ENCODE data around the gene NCF2. TPM values are rescaled to one million over a fixed set of nuclear protein-coding genes. Genes with fewer than 3 reads are reported as not detected.

NCF2 gene
- total and polyA plus RNA-seq, 4 donors = 1.2 to 15.1 (median 7.5) TPM

DNA sequence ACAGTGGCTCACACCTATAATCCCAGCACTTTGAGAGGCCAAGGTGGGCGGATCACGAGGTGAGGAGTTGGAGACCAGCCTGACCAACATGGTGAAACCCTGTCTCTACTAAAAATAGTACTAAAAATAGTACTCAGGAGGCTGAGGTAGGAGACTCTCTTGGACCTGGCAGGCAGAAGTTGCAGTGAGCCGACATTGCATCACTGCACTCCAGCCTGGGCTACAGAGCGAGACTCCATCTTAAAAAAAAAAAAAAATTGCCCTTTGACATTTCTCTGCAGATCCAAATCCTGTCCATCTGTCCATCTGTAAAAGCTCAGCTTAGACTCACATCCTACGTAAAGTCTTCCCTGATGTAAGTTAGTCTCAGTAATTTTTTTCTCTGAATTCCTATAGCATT lies 6.2 kb upstream of the NCF2 start:
- 94% methylated on average over 5 of the region's 5 CpGs for WGBS
- H3K27ac ChIP-seq (ENCODE audit: low read depth in 1 of 2, low read length in 2 of 2) = no peak overlapping the region
- H3K9ac ChIP-seq (ENCODE audit: low read depth in 1 of 2, low read length in 2 of 2) = no peak overlapping the region
- no peaks in the 10 kb centered on the region for H3K9me3 ChIP-seq (ENCODE audit: control insufficient read depth in 4 of 4, low read length in 3 of 4)
- no peak for DNase-seq (ENCODE audit: low spot score)
- no peak overlapping the region for H3K4me3 ChIP-seq (ENCODE audit: low read depth in 1 of 3, low read length in 3 of 3)
- no peaks in the 10 kb centered on the region for H3K27me3 ChIP-seq (ENCODE audit: control insufficient read depth in 4 of 4, insufficient read depth in 4 of 4, low read length in 3 of 4)
- TF ChIP-seq, protein P1, sequence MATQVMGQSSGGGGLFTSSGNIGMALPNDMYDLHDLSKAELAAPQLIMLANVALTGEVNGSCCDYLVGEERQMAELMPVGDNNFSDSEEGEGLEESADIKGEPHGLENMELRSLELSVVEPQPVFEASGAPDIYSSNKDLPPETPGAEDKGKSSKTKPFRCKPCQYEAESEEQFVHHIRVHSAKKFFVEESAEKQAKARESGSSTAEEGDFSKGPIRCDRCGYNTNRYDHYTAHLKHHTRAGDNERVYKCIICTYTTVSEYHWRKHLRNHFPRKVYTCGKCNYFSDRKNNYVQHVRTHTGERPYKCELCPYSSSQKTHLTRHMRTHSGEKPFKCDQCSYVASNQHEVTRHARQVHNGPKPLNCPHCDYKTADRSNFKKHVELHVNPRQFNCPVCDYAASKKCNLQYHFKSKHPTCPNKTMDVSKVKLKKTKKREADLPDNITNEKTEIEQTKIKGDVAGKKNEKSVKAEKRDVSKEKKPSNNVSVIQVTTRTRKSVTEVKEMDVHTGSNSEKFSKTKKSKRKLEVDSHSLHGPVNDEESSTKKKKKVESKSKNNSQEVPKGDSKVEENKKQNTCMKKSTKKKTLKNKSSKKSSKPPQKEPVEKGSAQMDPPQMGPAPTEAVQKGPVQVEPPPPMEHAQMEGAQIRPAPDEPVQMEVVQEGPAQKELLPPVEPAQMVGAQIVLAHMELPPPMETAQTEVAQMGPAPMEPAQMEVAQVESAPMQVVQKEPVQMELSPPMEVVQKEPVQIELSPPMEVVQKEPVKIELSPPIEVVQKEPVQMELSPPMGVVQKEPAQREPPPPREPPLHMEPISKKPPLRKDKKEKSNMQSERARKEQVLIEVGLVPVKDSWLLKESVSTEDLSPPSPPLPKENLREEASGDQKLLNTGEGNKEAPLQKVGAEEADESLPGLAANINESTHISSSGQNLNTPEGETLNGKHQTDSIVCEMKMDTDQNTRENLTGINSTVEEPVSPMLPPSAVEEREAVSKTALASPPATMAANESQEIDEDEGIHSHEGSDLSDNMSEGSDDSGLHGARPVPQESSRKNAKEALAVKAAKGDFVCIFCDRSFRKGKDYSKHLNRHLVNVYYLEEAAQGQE (IDR thresholded peaks at IDR 0.05) = no peak
- no peak for TF ChIP-seq NR2F2 (IDR thresholded peaks at IDR 0.05)
- TF ChIP-seq, protein P2, sequence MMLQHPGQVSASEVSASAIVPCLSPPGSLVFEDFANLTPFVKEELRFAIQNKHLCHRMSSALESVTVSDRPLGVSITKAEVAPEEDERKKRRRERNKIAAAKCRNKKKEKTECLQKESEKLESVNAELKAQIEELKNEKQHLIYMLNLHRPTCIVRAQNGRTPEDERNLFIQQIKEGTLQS (IDR thresholded peaks at IDR 0.05) = no peak
- TF ChIP-seq RXRA (IDR thresholded peaks at IDR 0.05) = no peak
- TF ChIP-seq, protein P3, sequence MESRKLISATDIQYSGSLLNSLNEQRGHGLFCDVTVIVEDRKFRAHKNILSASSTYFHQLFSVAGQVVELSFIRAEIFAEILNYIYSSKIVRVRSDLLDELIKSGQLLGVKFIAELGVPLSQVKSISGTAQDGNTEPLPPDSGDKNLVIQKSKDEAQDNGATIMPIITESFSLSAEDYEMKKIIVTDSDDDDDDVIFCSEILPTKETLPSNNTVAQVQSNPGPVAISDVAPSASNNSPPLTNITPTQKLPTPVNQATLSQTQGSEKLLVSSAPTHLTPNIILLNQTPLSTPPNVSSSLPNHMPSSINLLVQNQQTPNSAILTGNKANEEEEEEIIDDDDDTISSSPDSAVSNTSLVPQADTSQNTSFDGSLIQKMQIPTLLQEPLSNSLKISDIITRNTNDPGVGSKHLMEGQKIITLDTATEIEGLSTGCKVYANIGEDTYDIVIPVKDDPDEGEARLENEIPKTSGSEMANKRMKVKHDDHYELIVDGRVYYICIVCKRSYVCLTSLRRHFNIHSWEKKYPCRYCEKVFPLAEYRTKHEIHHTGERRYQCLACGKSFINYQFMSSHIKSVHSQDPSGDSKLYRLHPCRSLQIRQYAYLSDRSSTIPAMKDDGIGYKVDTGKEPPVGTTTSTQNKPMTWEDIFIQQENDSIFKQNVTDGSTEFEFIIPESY (IDR thresholded peaks at IDR 0.05) = no peak
- H3K36me3 ChIP-seq (ENCODE audit: control insufficient read depth in 4 of 4, insufficient read depth in 3 of 4, low read depth in 1 of 4, low read length in 3 of 4) = no peaks in the 10 kb centered on the region
- H3K4me1 ChIP-seq (ENCODE audit: control insufficient read depth in 4 of 4, insufficient read depth in 4 of 4, low read length in 3 of 4) = peaks cover 0 to 3% (median 0%) of the 10 kb centered on the region in 4 donors

DNA sequence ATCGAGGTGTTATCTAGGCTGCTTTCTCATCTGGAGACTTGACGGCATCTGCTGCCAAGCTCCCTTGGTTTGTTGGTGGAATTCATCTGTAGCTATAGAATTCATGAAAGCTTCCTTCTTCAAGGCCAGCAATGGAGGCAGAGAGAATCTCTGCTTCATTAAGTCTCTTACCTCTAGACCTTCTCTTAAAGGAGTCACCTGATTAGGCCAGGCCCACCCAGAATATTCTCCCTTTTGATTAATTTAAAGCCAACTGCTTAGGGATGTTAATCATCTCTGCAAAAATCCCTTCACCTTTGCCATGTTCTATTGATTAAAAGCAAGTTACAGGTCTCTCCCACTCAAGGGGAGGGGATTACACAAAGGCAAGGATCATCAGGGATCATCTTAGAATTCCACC lies 5.3 kb upstream of the NCF2 start:
- H3K9me3 ChIP-seq (ENCODE audit: control insufficient read depth in 4 of 4, low read length in 3 of 4) = no peaks in the 10 kb centered on the region
- H3K9ac ChIP-seq (ENCODE audit: low read depth in 1 of 2, low read length in 2 of 2) = no peak overlapping the region
- DNase-seq (ENCODE audit: low spot score) = no peak
- H3K27me3 ChIP-seq (ENCODE audit: control insufficient read depth in 4 of 4, insufficient read depth in 4 of 4, low read length in 3 of 4) = no peaks in the 10 kb centered on the region
- no peaks in the 10 kb centered on the region for H3K36me3 ChIP-seq (ENCODE audit: control insufficient read depth in 4 of 4, insufficient read depth in 3 of 4, low read depth in 1 of 4, low read length in 3 of 4)
- no peak overlapping the region for H3K4me3 ChIP-seq (ENCODE audit: low read depth in 1 of 3, low read length in 3 of 3)
- no peak overlapping the region for H3K27ac ChIP-seq (ENCODE audit: low read depth in 1 of 2, low read length in 2 of 2)
- TF ChIP-seq, protein P1 (IDR thresholded peaks at IDR 0.05) = no peak
- no peak for TF ChIP-seq TAF1 (conservative IDR thresholded peaks at IDR 0.05)
- no peak for TF ChIP-seq RAD21 (IDR thresholded peaks at IDR 0.05)
- TF ChIP-seq HNF4A (conservative IDR thresholded peaks at IDR 0.05) = no peak
- TF ChIP-seq FOXA2 (IDR thresholded peaks at IDR 0.05) = no peak
- TF ChIP-seq GABPA (IDR thresholded peaks at IDR 0.05 in 1 of 2, conservative IDR thresholded peaks at IDR 0.05 in 1 of 2) = no peak
- no peak for TF ChIP-seq YY1 (IDR thresholded peaks at IDR 0.05)
- TF ChIP-seq EGR1 (IDR thresholded peaks at IDR 0.05; ENCODE audit: low read depth in 2 of 2) = no peak
- TF ChIP-seq RXRA (IDR thresholded peaks at IDR 0.05) = no peak
- no peak for TF ChIP-seq JUND (IDR thresholded peaks at IDR 0.05)
- TF ChIP-seq, protein P4, sequence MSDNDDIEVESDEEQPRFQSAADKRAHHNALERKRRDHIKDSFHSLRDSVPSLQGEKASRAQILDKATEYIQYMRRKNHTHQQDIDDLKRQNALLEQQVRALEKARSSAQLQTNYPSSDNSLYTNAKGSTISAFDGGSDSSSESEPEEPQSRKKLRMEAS (IDR thresholded peaks at IDR 0.05) = no peak
- TF ChIP-seq NR2F2 (IDR thresholded peaks at IDR 0.05) = no peak
- TF ChIP-seq HNF4G (IDR thresholded peaks at IDR 0.05) = no peak
- TF ChIP-seq, protein P3 (IDR thresholded peaks at IDR 0.05) = no peak
- TF ChIP-seq, protein P5, sequence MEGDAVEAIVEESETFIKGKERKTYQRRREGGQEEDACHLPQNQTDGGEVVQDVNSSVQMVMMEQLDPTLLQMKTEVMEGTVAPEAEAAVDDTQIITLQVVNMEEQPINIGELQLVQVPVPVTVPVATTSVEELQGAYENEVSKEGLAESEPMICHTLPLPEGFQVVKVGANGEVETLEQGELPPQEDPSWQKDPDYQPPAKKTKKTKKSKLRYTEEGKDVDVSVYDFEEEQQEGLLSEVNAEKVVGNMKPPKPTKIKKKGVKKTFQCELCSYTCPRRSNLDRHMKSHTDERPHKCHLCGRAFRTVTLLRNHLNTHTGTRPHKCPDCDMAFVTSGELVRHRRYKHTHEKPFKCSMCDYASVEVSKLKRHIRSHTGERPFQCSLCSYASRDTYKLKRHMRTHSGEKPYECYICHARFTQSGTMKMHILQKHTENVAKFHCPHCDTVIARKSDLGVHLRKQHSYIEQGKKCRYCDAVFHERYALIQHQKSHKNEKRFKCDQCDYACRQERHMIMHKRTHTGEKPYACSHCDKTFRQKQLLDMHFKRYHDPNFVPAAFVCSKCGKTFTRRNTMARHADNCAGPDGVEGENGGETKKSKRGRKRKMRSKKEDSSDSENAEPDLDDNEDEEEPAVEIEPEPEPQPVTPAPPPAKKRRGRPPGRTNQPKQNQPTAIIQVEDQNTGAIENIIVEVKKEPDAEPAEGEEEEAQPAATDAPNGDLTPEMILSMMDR (IDR thresholded peaks at IDR 0.05; ENCODE audit: low read depth, low read length, missing input control) = no peak
- TF ChIP-seq FOXA1 (IDR thresholded peaks at IDR 0.05) = no peak
- H3K4me1 ChIP-seq (ENCODE audit: control insufficient read depth in 4 of 4, insufficient read depth in 4 of 4, low read length in 3 of 4) = peaks cover 0 to 3% (median 0%) of the 10 kb centered on the region in 4 donors
- 89% methylated on average over 2 of the region's 2 CpGs for WGBS
